RPMI7951 (cell line): ENCODE measurements around the gene STEAP1B. TPM values are rescaled to one million over a fixed set of nuclear protein-coding genes. Genes with fewer than 3 reads are reported as not detected.
"Not testable (repeated sequence)": the region's sequence is repeated elsewhere in the genome, so short reads cannot be mapped to it uniquely, and the experiment has no call there.

Experiments
- DNase-seq: peaks from one replicate; pipeline ENCODE4 v3.0.0-alpha.2; 2012; ENCODE audit warnings: low read depth
- total RNA-seq: library from RNA; depleted of rRNA; stranded (reverse); fragments of >200 nt; shearing (Covaris generic); gene quantifications from 2 replicates; pipeline ENCODE4 v1.2.3, GENCODE V29; 2014

STEAP1B gene
- total RNA-seq, 1 experiment from 2014 or later, result 89.9 TPM

- peak; percentile 65 for DNase-seq
Measured at GRCh38 chr7:22496912-22497311, 3.1 kb downstream of the STEAP1B start.

GRCh38 chr7:22496296-22496888, 3.6 kb downstream of the STEAP1B start:
- peak; percentile 37 for DNase-seq

GRCh38 chr7:22493160-22493925, 6.6 kb downstream of the STEAP1B start:
- not testable (repeated sequence) for DNase-seq

GRCh38 chr7:22488643-22489462, 11.1 kb downstream of the STEAP1B start:
- DNase-seq, result peak; percentile 73

- DNase-seq, result no peak
Measured at GRCh38 chr7:22487978-22488642, 11.9 kb downstream of the STEAP1B start.

GRCh38 chr7:22486597-22486996, 13.4 kb downstream of the STEAP1B start:
- DNase-seq, result no peak

- peak; percentile 47 for DNase-seq
Measured at GRCh38 chr7:22485189-22485588, 14.8 kb downstream of the STEAP1B start.

- peak; percentile 87 for DNase-seq
Measured at GRCh38 chr7:22482503-22482902, 17.5 kb downstream of the STEAP1B start.

GRCh38 chr7:22481726-22482125, 18.3 kb downstream of the STEAP1B start:
- DNase-seq, result peak; percentile 56

GRCh38 chr7:22480523-22481075, 19.4 kb downstream of the STEAP1B start:
- DNase-seq, result no peak

GRCh38 chr7:22477876-22478450, 22.0 kb downstream of the STEAP1B start:
- DNase-seq, result no peak

GRCh38 chr7:22477262-22477661, 22.7 kb downstream of the STEAP1B start:
- no peak for DNase-seq

GRCh38 chr7:22476824-22477223, 23.2 kb downstream of the STEAP1B start:
- DNase-seq, result no peak

GRCh38 chr7:22474645-22475044, 25.3 kb downstream of the STEAP1B start:
- DNase-seq, result no peak

- no peak for DNase-seq
Measured at GRCh38 chr7:22470981-22471380, 29.0 kb downstream of the STEAP1B start.

GRCh38 chr7:22469371-22470143, 30.4 kb downstream of the STEAP1B start:
- DNase-seq, result no peak

GRCh38 chr7:22468609-22469008, 31.4 kb downstream of the STEAP1B start:
- no peak for DNase-seq

GRCh38 chr7:22464299-22464698, 35.7 kb downstream of the STEAP1B start:
- no peak for DNase-seq

- no peak for DNase-seq
Measured at GRCh38 chr7:22460363-22460988, 39.5 kb downstream of the STEAP1B start.

- DNase-seq, result no peak
Measured at GRCh38 chr7:22457471-22457870, 42.5 kb downstream of the STEAP1B start.
